ENCODE measurements around the gene PCDH19.
"Not testable (repeated sequence)": the region's sequence is repeated elsewhere in the genome, so short reads cannot be mapped to it uniquely, and the experiment has no call there.

The PCDH19 gene

DNA sequence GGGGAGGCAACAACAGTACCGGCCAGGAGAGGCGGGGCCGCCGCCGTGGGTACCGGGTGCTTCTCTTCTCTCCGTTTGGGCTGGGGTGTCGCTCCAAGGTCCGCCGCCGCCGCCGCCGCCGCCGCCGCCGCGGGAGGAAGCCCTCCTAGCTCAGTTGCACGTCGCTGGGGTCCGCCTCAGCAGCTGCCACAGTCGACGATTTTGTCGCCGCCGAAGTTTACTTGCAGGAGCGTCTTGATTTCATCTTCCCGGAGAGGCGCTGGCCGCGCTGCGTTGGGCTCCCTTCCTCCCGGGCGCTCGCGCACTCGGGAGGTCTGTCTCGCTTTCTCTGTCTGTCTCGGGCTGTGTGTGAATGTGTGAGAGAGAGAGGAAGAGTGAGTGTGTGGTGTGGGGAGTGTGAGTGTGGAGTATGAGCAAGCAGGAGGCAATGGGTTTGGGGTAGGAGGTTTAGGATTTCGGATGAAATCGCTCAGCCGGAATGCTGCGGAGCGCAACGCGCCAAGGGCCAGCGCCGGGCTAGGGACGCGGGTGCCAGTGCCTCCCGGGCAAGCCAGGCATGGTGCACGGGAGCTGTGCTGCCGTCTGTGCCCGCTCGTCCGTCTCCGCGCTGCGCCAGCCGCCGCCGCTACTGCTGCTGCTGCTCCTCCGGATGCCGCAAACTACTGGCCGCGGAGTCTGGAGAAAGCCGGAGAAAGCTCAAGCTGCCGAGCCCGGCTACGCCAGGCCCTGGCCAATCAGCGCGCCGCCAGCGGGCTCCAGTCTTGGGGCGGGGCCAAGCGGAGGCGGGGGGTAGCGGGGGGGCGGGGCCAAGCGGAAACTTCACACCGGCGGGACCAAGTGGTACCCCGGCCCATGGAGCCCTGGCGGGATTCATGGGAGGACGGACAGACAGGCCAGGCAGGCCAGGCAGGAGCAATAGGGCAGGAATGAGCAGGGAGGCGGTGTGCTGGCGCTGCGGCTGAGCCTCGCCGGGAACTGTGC is at the start of gene PCDH19:
TSS of gene PCDH19 (minus strand) at position 664 of the 981 bp plus-strand sequence. CDS start 1,676 bp downstream, outside the sequence.
- peak; percentile 3 for DNase-seq (ENCODE audit: low read depth)

DNA sequence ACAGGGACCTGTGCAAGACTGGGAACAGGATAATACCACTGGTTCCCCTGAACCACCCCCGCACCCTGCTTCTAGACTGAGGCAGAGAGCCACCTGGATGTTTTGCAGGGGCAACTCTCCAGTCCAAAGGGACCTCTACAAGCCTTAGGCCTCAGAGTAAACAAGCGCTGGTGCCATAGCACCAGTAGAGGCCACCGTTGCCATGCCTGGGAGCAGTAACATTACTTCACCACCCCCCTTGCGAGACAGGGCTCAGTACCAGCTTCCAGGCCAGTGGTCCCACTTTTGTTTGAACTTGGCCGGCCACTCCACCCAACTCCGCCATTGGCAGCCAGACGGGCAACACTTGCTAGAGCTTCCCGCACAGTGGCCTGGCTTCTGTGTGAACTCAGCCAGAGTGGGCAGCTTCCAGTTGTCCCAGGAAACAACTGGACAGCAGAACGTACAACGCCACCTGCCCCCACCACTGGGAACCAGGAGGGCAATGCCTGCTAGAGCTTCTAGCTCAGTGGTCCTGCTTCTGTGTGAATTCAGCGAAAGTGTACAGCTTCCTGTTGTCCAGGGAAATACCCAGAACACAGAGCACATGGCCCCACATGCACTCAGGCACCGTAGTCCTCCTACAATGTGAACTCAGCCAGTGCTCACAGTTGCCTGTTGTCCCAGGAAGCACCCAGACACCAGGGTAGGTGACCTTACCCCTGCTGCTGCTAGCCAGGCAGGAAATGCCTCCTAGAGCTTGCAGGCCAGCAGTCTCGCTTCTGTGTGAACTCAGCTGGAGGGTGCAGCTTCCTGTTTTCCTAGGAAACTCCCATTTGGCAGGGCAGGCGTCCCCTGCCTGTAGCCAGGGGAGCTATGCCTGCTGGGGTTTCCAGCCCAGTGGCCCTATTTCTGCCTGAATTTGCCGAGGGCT is 39.9 kb upstream of the PCDH19 start:
- DNase-seq (ENCODE audit: low read depth): no peak

GRCh38 chrX:100447655-100448397 is 37.8 kb upstream of the PCDH19 start:
- no peak for DNase-seq (ENCODE audit: low read depth)

GRCh38 chrX:100445593-100445992 is 35.5 kb upstream of the PCDH19 start:
- DNase-seq (ENCODE audit: low read depth): no peak

DNA sequence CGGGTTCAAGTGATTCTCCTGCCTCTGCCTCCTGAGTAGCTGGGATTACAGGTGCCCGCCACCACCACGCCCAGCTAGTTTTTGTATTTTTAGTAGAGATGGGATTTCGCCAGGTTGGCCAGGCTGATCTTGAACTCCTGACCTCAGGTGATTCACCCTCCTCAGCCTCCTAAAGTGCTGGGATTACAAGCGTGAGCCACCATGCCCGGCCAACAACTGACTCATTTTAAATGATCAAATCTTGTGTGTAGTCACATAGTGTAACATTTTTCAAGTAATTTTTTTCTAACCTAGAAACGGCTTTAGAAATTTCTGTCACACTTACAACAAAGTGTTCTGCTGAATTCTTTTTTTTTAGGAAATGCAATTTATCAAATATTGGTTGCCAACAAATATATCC is 31.2 kb upstream of the PCDH19 start:
- not testable (repeated sequence) for DNase-seq (ENCODE audit: low read depth)

DNA sequence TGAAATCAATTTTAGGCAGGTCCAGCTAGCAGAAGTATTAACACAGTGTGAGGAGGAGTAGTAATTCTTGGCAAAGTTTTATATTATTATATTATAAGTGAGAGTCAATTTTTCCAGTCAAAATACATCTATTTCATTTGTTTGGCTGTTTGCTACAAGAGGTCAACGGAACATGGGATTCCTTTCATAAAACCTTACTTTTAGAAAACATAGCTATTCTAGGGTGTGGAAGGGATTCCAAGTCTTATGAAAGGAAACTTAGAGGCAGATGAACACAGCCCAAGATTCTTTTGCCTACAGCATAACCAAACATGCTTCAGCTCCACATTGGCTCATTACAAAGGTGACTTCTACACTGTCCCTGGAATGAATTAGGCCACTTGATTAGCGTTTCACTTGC is 29.9 kb upstream of the PCDH19 start:
- no peak for DNase-seq (ENCODE audit: low read depth)

- DNase-seq (ENCODE audit: low read depth): no peak
Measured at GRCh38 chrX:100435726-100436125, 25.7 kb upstream of the PCDH19 start.

DNA sequence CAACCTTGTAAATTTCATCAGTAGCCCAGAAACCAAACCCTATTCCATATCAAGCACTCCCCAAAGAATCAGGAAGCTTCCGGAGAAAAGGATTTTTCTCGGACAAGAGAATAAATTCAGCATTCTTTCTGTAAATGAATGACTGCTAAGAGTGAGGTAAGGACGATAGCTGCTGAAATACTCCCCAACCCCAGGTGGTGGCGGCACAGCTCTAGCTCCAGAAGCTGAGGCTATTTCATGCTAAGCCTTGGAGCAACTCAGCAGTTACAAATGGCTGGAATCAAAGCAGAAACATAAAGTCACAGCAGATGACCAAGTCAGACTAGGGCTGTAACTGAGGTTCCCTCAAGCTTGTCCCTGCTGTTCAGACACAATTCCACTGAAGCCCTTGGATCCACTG is 13.9 kb upstream of the PCDH19 start:
- no peak for DNase-seq (ENCODE audit: low read depth)

- no peak for DNase-seq (ENCODE audit: low read depth)
Measured at GRCh38 chrX:100418556-100418955, 8.5 kb upstream of the PCDH19 start.

DNA sequence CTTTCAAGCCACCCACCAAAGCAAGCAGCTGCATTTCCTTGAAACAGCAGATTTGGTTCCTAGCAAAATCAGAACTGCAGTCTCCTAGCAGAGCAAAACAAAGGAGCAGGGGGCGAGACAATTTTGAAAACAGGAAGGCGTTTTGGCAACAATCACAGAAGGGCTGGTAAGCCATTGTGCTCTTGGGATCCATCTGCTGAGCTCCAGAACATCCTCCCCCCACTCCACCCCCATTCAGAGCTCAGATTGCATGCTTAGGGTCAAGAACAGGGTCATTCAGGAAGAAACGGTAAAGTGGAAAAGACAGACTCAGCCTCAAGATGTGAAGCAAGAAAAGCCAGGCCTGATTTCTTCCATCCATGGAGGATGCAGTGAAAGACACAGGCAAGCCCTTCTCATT is 7.6 kb upstream of the PCDH19 start:
- DNase-seq (ENCODE audit: low read depth): no peak

- DNase-seq (ENCODE audit: low read depth): peak; percentile 6
Measured at GRCh38 chrX:100413229-100413628, 3.2 kb upstream of the PCDH19 start.

DNA sequence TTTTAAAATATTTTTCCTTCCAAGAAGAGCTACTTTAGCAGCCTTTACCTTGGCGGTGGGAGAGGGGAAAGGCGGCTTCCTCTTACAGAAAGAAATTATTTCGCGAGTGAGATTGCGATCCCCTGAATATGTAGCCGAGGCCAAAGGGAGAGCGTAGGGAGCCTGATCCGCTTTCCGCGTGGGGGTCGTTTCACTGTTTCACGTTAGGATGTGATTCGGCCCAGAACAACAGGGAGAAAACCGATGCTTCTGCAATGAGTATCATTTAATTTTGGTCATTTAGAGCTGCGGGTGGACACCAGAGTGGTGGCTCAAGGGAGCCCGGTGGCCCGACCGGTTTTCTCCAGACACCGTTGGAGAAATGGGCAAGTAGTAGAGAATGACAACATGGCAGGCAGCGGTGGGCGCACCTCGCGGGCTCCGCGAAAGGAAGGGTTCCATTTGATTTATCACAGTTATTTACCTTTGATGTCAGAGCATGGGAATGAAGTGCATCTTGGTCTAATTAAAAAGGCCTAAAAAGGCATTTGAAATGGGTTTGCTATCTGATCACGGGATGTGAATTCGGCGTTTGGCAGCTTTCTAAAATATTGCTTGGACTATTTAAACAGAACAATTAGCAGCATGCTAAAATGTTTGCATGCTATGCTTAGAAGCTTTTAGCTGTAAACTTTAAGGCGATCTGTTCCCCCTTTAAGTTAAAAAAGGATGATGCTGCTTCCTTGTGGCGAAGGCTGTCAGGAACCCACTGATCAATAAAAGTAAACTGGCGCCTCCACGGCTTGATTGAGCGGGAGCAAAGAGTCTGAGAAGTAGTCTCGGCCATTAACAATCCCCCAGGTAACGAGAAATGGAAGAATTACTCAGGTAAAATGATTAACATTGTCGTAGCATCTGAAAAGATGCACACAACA is 2.0 kb upstream of the PCDH19 start:
- no peak for DNase-seq (ENCODE audit: low read depth)

DNA sequence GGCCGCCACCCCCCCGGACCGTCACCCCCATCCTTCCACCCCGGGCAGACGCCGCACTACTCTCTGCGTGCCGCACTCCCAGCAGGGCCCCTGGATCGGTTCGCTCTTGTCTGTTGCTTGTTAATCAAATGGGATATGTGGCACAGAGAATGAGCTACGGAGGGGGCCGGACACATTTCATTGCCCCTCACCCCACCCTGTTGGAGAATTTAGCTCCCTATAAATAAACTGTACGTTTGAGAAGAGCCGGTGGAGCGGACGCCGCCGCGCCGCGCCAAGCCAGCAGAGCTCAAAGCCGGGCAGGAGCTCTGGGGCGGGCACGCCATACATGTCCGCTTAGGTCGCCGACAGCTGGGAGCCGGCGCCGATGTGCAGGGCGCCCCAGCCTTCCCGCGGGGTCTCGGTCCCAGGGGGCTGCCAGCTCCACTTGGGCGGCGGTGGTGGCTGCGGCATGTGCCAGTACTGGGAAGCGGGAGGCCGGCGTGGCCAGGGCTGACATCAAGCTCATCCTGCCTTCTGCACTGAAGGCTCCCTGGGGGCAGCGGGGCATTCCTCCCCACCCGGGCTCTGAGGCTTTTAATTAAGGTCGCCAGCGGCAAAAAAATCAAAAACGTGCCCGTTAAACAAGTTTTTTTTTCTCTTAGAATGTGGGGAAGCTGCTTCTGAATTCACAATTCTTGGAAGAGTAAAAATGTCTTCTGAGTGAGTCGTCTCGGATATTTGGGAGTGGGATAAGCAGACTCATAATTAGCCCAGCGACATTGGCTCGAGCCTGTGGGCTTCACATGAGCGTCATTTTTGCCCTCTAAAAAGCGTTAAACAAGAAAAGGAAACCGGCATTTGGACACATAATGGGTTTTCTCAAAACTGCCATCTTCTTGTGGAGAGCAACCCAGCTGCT is 1.1 kb upstream of the PCDH19 start:
- no peak for DNase-seq (ENCODE audit: low read depth)

DNA sequence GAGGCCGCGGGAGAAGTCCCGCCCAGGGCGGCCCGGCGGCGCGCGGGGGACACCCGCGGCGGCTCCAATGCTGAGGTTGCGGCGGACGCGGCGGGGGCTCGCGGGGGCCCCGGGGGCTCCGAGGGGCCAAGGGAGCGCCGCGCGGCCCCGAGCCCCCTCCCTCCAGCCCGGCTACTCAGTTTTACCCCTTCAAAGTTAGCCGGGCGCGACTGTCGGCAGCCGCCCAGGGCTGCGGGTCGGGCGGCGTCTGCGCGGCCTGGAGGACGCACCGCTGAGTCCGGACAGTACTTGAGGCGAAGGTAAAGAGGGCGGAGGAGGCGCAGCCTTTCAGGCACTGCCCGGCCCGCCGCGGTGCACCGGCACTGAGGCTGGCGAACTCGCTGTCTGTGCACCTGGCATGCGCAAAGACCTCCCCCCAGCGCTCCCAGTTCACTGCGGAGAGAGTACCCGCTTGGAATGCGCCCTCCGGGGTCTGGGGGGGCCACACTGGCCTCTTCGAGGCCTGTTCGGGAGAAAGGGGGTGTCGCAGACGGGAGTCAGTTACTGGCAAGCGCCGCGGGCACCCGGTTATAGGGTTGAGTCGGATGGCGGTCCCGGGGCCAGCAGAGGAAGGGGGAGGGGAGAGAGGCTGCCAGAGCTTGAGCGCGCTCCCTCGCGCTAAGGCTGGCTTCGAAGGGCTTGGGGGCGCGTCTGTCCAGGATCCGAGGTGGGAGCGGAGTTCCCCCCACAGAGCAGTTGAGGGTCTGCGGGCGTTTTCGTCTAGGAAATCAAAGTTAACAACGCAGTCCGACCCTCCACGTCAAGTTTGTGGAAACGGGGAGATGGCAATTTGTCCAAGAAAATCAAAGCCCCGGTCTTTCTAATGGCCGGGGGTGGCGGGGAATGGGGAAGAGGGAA is 1.1 kb downstream of the PCDH19 start:
- no peak for DNase-seq (ENCODE audit: low read depth)

GRCh38 chrX:100407784-100408712 is 2.0 kb downstream of the PCDH19 start:
- no peak for DNase-seq (ENCODE audit: low read depth)

- DNase-seq (ENCODE audit: low read depth): no peak
Measured at GRCh38 chrX:100407147-100407783, 2.8 kb downstream of the PCDH19 start.

DNA sequence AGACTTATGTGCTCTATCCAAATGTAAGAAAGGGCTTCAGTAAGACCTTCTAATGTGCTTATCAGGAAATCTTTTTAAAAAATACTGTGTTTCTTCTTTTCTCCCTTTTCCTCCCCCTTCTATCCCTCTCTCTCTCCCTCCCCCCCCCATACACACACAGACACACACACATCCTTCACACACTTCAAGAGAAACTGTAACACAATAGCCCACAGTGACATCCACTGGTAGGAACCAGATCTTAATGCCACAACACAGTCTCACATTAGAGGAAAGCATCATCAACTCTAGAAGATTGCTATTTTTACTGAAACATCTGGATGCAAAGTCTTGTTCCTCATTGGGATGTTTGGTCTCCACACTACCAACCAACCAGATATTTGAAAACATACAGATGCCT is 4.6 kb downstream of the PCDH19 start:
- DNase-seq (ENCODE audit: low read depth): no peak
